ENCODE measurements around the gene CXCL13.
"Not testable (repeated sequence)": the region's sequence is repeated elsewhere in the genome, so short reads cannot be mapped to it uniquely, and the experiment has no call there.

The CXCL13 gene, protein sequence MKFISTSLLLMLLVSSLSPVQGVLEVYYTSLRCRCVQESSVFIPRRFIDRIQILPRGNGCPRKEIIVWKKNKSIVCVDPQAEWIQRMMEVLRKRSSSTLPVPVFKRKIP

DNA sequence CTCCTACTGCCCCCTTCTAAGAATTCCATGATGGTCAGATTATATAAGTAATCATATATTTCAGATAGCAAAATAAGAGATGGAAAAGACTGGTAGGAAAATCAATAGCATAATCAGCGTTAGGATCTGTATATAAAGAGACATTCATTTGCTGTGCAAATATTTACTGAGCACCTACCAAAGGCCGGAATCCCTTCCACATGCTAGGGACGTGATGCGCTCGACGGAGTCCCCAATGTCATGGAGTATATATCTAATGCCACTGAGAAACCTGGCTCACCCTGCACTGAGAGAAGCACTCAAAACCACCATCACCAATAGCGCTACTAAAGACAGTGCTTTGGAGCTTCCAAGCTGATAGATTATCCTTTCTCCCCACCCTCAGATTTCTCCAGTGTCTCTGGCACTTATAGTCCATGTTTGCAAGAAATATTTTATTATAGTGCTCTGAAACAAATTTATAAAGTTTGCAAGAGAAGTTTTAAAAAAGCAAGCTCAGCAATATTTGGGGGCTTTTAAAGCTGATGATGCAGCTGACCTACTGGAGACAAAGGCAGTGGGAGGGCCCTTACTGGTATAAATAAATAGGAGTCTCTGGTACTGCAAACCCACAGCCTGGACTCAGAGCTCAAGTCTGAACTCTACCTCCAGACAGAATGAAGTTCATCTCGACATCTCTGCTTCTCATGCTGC lies at the start of gene CXCL13:
TSS of gene CXCL13 (plus strand) at position 611 of the 693 bp plus-strand sequence. CDS start at position 657, 46 bp downstream.
- DNase-seq = no peak

DNA sequence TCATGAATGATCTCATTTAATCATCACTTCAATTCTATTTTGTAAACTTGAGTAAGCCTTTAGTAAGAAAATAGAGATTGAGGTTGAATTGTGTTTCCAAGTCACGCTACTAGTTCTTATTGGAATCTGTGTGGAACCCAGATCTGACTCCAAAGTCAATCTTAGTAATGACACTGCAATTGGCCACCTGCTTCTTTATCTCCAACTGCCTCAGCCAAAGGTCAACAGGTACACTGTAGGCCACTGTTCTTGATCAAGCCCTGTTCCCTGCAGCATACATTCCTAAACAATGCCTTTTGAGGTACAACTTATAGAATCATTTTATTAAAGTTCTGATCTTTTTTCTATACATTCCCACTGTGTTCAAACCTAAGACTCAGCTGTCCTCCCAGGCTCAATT lies 45.5 kb upstream of the CXCL13 start:
- no peak for DNase-seq

DNA sequence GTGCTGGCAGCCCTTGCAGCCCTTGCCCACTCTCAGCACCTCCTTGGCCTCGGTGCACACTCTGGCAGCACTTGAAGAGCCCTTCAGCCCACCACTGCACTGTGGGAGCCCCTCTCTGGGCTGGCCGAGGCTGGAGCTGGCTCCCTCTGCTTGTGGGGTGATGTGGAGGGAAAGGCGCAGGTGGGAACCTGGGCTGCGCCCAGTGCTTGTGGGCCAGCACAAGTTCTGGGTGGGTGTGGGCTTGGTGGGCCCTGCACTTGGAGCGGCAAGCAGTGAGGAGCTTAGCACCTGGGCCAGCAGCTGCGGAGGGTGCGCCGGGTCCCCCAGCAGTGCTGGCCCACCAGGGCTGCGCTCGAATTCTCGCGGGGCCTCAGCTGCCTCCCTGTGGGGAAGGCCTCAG lies 43.9 kb upstream of the CXCL13 start:
- not testable (repeated sequence) for DNase-seq

DNA sequence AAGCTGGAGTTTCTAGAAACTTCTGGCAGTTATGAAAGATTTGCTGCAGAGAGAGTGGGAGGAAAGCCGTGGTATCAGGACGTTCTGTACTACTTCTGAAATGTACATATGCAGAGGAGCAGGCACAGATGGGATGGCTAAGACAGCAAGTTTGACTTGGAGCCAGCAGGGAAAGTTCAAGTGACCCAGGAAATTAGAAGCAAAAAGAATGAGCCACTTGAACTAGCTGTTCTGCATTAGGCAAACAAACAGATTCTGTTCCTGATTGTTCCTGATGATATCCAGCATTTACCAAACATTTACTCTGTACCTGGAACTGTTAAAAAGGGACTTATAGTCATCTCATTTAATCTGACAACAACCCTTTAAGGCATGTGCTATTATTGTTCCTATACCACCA lies 41.4 kb upstream of the CXCL13 start:
- no peak for DNase-seq

DNA sequence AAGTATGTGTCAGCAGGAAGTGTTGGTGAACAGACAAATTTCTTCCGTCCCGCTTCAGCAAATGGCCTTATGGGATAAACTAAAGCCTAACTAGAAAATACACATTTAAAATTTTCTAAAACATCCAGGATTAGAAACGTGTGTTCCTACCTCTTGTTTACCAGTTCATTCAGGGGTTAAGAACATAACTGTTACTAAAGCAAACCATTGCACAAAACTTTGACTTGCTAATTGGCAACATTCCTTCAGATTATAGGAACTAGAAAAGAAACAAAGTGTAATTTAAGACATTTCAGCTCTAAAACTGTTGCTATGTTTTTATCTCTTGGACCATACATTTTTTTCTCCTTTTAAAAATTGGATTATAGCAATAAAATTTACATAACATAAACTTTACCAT lies 39.5 kb upstream of the CXCL13 start:
- DNase-seq = no peak

DNA sequence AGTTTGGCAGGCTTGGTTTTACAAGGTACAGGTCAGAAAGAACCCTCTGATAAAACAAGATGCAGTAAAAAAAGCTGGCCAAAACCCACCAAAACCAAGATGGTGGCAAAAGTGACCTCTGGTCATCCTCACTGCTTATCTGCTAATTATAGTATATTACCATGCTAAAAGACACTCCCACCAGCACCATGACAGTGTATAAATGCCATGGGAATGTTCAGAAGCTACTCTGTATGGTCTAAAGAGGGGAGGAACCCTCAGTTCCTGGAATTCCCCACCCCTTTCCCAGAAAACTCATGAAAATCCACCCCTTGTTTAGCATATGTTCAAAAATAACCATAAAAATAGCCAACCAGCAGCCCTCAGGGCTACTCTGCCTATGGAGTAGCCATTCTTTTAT lies 38.1 kb upstream of the CXCL13 start:
- DNase-seq = no peak

DNA sequence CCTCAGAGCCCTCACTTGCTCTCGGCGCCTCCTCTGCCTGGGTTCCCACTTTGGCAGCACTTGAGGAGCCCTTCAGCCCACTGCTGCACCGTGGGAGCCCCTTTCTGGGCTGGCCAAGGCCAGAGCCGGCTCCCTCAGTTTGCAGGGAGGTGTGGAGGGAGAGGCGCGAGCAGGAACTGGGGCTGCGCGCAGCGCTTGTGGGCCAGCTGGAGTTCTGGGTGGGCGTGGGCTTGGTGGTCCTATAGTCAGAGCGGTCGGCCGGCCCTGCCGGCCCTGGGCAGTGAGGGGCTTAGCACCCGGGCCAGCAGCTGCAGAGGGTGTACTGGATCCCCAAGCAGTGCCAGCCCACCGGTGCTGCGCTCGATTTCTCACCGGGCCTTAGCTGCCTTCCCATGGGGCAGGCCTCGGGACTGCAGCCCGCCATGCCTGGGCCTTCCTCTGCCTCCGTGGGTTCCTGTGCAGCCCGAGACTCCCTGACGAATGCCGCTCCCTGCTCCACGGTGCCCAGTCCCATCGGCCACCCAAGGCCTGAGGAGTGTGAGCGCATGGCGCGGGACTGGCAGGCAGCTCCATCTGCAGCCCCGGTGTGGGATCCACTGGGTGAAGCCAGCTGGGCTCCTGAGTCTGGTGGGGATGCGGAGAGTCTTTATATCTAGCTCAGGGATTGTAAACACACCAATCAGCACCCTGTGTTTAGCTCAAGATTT lies 35.0 kb upstream of the CXCL13 start:
- DNase-seq = not testable (repeated sequence)

DNA sequence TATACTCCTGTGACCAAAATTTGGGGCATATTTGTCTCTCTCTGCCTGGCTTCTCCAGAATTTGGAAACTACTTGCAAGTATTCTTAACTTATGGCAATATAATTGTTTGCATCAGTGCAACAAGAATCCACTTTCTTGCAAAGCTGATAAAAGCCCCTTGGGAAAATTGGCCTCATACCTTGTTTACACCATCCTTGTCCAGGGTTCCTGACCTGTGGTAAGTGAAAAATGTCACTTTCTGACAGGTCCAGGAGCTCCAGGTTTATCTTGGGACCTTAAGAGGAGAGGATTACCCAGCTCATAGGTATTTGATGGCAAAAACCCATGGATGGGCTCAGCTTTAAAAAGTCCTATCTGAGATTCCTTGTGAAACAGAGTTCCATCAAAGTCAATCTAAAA lies 29.3 kb upstream of the CXCL13 start:
- DNase-seq = no peak

DNA sequence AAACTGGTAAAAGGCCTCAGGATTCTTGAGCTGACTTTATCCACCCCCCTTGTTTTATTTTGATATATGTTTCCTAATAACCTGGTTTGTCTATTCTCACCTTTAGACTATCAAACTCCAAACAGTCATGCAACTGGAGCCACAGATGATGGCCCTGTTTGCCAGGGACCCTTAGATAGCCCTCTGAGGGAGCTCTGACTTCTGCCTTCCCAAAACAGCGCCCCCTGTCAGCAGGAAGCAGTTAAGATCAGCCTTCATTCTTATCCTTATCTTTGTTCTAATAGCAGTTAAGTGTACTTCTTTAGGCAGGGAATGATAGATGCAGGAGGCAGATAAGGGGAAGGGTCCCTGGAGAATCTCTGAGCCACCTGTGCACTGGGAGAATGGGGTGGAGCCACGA lies 27.5 kb upstream of the CXCL13 start:
- DNase-seq = no peak

DNA sequence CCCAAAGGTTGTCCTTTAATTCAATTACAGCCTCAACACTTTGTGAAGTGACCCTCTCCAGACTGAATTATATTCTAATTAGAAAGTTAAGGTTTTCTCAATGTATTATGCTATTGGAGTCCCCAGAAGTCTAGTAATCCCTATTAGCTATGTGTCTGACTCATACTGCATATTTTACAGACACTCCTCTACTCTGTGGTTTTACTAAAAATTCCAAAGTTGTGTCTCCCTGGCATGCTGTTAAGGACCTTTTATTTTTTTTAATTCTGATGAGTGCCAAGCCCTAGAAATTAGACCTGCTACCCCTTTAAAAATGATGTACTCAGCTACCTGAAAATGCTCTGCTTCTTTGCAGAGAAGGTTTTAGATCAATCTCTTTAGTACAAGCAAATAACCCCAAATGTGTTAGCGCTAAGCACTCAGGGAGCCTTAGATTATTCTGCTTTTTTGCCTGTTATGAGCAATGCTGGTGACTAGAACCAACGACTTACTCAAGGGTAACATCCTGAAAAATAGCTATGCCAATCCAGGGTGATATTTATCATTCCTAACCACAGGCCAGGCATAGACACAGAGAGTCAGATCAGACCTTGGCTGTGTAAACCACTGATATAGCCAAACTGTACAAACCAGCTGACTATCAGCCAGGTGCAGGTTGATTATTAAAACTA lies 26.1 kb upstream of the CXCL13 start:
- no peak for DNase-seq

DNA sequence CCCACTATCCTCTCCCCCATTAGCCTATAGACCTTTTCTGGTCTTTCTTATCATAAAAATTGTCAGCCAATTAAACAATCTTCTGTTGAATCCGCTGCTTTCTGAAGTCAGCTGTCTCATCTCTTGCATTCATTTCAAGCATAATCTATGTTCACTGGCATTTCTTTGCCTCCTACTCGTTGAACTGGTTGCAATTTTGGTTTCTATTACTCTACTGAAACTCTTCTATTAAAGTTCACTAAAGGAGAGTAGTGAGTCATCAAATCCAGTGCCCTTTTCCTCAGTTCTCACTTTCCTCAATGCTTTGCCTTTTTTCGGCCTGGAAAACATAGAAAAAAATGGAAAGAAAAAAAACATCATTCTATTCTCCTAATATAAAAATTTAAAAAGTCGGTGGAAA lies 23.9 kb upstream of the CXCL13 start:
- no peak for DNase-seq

DNA sequence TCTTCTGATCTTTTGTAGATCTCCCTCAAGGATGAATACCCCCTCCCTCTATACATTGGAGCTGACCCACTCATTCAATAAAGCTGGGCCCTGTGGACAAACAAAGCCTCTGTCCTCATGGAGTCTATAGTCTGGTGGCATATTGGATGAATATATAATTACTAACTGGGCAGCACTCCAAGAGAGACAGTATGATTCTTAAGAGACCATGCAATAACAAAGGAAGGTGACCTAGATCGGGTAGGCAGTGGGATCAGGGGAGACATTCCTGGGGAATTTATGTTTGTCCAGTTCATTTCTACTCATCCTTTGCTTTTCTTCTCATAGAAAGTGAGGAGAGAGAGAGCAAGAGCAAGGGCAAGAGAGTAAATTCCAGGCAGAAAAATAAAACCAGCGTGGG lies 23.5 kb upstream of the CXCL13 start:
- no peak for DNase-seq

DNA sequence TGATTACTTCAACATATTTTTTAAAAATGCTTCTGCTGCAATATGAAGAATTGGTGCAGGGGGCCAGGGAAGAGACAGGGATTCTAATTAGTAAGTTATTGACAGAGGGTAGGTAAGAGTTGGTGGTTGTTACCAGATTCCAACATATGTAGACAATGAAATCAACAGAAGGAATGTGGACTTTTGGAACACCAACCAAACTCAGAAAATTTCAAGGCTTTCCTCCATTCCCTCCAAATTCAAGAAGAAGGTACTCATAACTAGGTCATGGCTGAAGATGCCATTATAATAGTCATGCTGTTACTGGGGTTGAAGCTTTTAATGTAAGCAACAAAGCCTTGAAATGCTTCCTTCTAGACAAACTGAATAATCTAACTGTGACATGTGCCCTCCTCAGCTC lies 22.9 kb upstream of the CXCL13 start:
- no peak for DNase-seq

DNA sequence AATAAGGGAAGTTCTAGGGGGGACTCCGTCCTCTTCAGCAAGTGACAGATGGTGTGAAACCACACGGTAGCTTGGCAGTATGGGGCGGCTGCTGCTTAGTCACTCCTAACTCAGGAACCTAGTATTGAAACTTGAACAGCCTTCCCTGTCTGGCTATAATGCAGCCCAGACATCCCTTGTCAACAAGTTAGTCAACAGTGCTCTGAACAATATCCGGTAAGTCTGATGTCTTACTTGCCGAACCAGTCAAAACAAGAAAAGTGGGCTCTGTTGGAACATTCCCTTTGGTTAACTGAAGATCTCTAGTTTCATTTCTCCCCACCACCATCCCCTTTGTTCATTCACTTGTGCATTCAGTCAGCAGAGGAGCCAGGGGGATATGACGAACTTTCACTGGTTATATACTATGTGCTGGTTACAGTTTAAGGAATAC lies 18.7 kb upstream of the CXCL13 start:
- DNase-seq = no peak

DNA sequence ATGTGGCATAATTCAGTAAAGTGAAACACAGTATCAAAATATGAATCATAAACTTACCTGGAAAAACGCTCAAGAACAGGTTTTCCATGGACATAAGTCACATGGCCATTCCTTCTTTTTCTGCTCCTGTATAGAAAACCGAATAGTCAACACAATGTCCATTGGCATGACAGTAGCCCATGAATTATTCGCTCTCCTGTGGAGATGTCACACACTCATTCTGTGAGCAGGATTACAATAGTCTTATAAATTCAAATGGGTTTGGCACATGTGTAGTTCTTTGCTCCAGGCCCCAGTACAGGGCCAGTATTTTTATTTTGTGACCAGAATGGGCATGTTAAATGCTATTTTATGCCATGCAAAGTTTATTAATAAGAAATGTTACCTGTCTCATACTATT lies 15.1 kb upstream of the CXCL13 start:
- DNase-seq = no peak

DNA sequence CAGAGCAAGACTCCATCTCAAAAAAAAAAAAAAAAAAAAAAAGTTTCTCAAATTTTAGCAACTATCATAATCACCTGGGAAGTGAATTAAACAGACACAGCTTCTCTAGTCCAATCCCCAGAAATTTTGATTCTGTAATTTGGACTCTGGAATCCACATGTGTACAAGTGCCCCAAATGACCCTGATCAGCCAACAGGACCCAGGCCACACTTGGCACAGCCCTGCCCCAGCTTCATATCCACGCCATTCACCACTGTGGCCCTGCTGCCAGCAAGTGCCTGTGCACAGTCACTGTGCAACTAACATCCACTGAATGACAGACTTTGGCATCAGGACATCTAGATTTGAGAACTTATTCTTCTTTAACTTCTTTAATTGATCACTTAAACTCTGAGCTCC lies 14.1 kb upstream of the CXCL13 start:
- DNase-seq = no peak

DNA sequence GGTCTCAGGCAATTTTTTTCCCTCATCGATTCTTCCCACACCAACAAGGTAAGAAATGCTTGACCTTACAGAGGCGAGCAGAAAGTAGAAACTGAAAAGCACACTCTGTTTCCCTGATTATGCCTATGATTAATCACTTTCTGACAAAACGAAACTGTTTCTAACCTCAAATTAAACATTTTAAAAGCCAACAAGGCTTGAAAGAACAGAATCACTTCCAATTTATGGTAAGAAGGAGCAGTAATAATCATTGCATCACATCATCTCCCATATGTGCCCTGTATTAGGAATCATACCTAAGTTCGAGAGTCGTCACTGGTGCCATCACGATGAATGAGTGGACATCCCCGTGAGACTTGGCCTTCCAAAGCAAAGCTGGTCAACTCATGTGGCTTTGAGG lies 12.5 kb upstream of the CXCL13 start:
- no peak for DNase-seq

DNA sequence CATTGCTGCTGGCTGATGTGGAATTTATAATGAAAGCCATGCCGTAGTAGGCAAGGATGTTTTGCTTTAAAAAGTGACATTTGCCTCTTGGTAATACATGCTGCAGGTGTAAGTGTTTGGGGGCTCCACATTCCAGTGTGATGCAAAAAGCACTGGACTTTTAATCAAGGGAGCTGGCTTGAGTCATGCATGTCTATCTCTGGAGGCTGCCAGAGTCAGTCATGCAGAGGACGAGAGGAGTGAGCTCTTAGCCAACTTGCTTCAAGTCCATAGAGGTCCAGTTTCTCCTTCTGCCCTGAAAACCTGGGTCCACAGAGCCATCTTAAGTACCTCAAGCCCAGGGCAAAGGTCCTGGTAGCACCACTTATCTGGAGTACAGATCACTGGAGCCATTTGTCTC lies 11.6 kb upstream of the CXCL13 start:
- no peak for DNase-seq

DNA sequence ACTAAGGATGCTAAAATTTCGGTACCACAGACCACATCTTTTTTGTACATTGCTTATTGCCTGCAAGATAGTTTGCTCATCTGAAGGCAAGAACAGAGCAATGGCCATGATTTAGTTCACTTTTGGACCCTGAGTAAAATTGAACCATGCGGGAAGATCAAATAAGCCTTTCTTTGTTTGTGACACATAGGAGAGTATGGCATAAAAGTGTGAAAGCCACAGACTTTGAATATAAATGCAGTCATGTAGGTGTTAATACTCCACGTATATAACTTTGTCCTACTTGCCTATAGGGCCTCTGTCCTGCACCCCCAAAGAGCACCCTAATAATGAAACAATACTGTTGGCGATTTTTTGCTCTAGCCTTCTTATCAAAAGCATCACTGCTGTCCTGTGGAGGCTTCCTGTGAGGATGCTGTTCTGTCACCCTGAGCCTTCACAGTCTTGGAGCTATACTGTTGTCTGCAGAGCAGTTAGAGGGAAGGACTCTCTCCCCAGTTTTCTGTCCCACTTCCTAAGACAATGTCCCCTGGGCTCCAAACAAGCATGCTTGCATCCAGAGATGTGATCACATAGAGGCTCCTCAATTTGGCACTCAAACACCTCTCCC lies 10.2 kb upstream of the CXCL13 start:
- DNase-seq = no peak

DNA sequence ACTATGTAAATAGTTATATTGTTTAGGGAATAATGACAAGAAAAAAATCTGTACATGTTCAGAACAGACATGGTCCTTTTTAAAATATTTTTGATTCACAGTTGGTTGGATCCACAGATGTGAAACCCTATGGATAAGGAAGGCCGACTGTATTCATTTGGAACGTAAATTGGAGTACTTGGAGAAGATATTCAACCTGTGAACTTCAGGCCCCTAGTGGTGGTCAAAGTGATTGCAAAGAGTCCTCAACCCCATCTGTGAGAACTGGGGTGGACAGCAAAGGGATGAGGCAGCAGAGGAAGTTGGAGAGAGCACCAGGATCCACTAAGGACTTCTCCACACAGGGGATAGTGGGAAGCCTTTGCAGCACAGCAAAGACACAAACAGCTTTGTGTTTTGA lies 6.2 kb upstream of the CXCL13 start:
- no peak for DNase-seq

DNA sequence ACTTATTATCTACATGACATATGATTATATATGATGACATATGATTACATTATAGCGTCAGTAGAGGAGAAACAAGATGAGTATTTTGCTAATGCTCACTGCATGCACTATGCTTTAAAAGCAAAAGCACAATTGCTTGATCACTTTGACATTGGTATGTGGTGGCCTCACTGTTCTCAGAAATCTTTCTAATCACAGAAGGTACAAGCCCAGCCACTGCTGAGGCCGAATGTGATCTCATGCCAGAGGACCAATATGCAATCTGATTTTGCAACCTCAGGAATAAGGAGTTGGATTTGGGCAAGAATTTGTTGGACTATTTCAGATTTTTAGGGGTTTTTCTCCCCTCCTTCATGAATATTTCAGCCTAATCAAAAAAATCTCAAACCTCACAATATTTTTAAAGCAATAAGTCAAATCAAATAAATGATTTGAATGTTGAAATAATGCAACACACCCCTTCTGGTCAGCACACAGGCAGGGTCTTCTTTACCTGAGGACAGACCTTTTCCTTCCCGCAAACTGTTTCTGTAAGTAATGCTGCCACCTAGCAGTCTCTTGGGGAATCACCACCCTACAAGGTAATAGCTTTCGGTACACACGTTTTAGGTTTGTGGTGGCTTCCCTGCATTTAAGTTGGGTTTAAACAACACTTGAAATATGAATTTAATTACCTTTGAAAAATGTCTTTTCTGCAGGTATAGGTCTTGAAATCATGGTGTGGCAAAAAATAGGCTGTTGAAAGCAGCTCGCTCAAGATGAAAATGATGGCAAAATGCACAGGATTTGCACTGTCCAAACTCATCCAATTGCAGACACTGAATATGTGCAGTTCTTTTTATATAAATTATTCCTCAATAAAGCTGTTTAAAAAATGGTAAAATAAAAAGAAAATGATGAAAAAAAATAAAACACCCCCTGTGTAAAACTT lies 4.8 kb upstream of the CXCL13 start:
- no peak for DNase-seq

DNA sequence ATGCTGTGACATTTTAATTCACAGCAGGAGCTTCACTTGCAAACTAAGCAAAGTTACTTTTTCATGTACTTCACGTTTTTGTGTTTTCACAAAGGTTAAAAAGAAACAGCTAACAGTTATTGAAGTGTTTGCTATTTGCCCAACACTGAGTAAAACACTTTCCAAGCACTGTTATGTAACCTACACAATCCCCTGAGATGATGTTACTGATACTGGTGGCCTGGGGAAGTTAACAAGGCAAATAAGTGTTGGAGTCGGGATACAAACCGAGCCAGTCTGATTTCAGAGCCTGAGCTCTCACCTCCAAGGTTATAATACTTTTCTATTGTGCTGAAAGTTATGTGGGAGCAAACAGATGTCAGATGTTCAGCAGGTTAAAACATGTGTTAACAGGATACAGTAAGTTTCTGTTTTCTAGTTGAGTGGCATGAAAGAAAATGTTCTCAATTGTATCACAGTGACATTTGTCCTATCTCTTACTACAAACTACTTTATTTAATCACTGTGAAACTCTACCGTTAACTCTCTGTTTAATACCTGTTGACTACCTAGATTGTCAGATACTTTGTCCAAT lies 3.9 kb upstream of the CXCL13 start:
- DNase-seq = no peak

All from cortex of kidney (tissue), 1 donor.